Posterior cingulate gyrus (tissue), 11 donors: ENCODE measurements around the gene FGGY.
"Not testable (repeated sequence)": the region's sequence is repeated elsewhere in the genome, so short reads cannot be mapped to it uniquely, and the experiment has no call there.

ENCODE experiments used
- DNase-seq, 10 donors: peaks; one replicate each; pipeline versions ENCODE4 v3.0.0 to v3.0.0-alpha.2; 2020 to 2021; ENCODE audit warnings: mixed read lengths in 3 of 10
- intact Hi-C: fragments of 100-400 bp; cut with DNase I; formaldehyde crosslinking; loops from one replicate; pipeline ENCODE4 v1.15.1; 2023

Gene FGGY

GRCh38 chr1:59429656-59430055, 132.8 kb downstream of the FGGY start:
- intact Hi-C loops = no loop called here

GRCh38 chr1:59431566-59432294, 134.8 kb downstream of the FGGY start:
- intact Hi-C loops = no loop called here
- no peak for DNase-seq

More at GRCh38 chr1:59429656-59430055, 132.8 kb downstream of the FGGY start:
- no peak for DNase-seq

- intact Hi-C loops = no loop called here
- no peak for DNase-seq
Measured at GRCh38 chr1:59432531-59433439, 135.9 kb downstream of the FGGY start.

- intact Hi-C loops = no loop called here
- no peak for DNase-seq
Measured at GRCh38 chr1:59433440-59433813, 136.5 kb downstream of the FGGY start.

- intact Hi-C loops = no loop called here
- no peak for DNase-seq
Measured at GRCh38 chr1:59434336-59434735, 137.4 kb downstream of the FGGY start.

GRCh38 chr1:59436637-59437036, 139.7 kb downstream of the FGGY start:
- intact Hi-C loops = no loop called here
- DNase-seq = no peak

GRCh38 chr1:59438058-59438560, 141.2 kb downstream of the FGGY start:
- intact Hi-C loops = no loop called here
- no peak for DNase-seq

- DNase-seq = no peak
- intact Hi-C loops = no loop called here
Measured at GRCh38 chr1:59442492-59442891, 145.6 kb downstream of the FGGY start.

GRCh38 chr1:59443310-59443709, 146.4 kb downstream of the FGGY start:
- intact Hi-C loops = no loop called here
- DNase-seq = no peak

GRCh38 chr1:59444520-59444919, 147.6 kb downstream of the FGGY start:
- no peak for DNase-seq
- intact Hi-C loops = no loop called here

GRCh38 chr1:59445040-59445439, 148.1 kb downstream of the FGGY start:
- intact Hi-C loops = no loop called here
- no peak for DNase-seq

GRCh38 chr1:59446257-59446901, 149.5 kb downstream of the FGGY start:
- intact Hi-C loops = no loop called here
- DNase-seq = no peak

GRCh38 chr1:59452026-59452425, 155.1 kb downstream of the FGGY start:
- DNase-seq = no peak
- intact Hi-C loops = no loop called here

GRCh38 chr1:59452559-59452958, 155.7 kb downstream of the FGGY start:
- no peak for DNase-seq
- intact Hi-C loops = no loop called here

GRCh38 chr1:59453297-59453968, 156.5 kb downstream of the FGGY start:
- intact Hi-C loops = no loop called here
- no peak for DNase-seq

GRCh38 chr1:59455206-59455605, 158.3 kb downstream of the FGGY start:
- intact Hi-C loops = no loop called here
- DNase-seq = no peak

GRCh38 chr1:59457786-59458185, 160.9 kb downstream of the FGGY start:
- no peak for DNase-seq
- intact Hi-C loops = no loop called here

GRCh38 chr1:59458884-59459283, 162.0 kb downstream of the FGGY start:
- intact Hi-C loops = no loop called here
- no peak for DNase-seq

- DNase-seq, intact Hi-C loops: not testable (repeated sequence)
Measured at GRCh38 chr1:59462942-59463341, 166.0 kb downstream of the FGGY start.

- intact Hi-C loops, DNase-seq: not testable (repeated sequence)
Measured at GRCh38 chr1:59465478-59465877, 168.6 kb downstream of the FGGY start.
